OCI-LY7 (cell line): Measurements from ENCODE around the gene KCNAB2. TPM values are rescaled to one million over a fixed set of nuclear protein-coding genes. Genes with fewer than 3 reads are reported as not detected.

Source experiments
- BruUV-seq: library from RNA; stranded (reverse); fragments of 400-500 nt; replicated peaks from 2 replicates; lab custom pipeline; 2021; lab: Mats Ljungman, UMichigan
- CTCF ChIA-PET: fragments of 300-600 bp; sonication (Branson Sonifier 250); formaldehyde crosslinking; loops from one replicate; lab custom pipeline; 2022; ENCODE audit warnings: antibody characterized with exemption; ENCODE audit not compliant: unreplicated experiment; lab: Charles Lee
- POLR2A ChIA-PET: fragments of 300-600 bp; sonication (Branson Sonifier 250); formaldehyde crosslinking; loops from one replicate; lab custom pipeline; 2022; ENCODE audit warnings: antibody characterized with exemption; lab: Charles Lee
- DNase-seq: peaks from one replicate; pipeline ENCODE4 v3.0.0-alpha.2; 2015; ENCODE audit warnings: low spot score
- H2AFZ ChIP-seq: fragments of 200-600 bp; sonication (generic), shearing (Covaris generic); 2 replicates; pipeline ENCODE4 v1.6.1; 2014; ENCODE audit warnings: mild to moderate bottlenecking, antibody characterized with exemption, low read length, moderate library complexity
- H3K27ac ChIP-seq: fragments of 200-600 bp; sonication (generic); 2 replicates; pipeline ENCODE4 v1.5.1; 2014; ENCODE audit warnings: mixed run types, low read depth, mild to moderate bottlenecking, moderate library complexity, low read length, inconsistent platforms; ENCODE audit not compliant: poor library complexity, severe bottlenecking
- H3K36me3 ChIP-seq: fragments of 200-600 bp; sonication (generic); 2 replicates; pipeline ENCODE4 v1.6.1; 2014; ENCODE audit warnings: mild to moderate bottlenecking, antibody characterized with exemption, low read length, moderate library complexity, mixed read lengths; ENCODE audit not compliant: insufficient read depth
- H3K4me1 ChIP-seq: fragments of 200-600 bp; sonication (generic); 2 replicates; pipeline ENCODE4 v1.5.1; 2014; ENCODE audit warnings: mild to moderate bottlenecking, low read length; ENCODE audit not compliant: insufficient read depth, poor library complexity, severe bottlenecking
- H3K4me2 ChIP-seq: fragments of 200-600 bp; sonication (generic); 2 replicates; pipeline ENCODE4 v1.6.1; 2014; ENCODE audit warnings: mild to moderate bottlenecking, low read length
- H3K4me3 ChIP-seq: fragments of 200-600 bp; sonication (generic); 2 replicates; pipeline ENCODE4 v1.5.1; 2014; ENCODE audit warnings: mild to moderate bottlenecking, low read depth, low read length; ENCODE audit not compliant: poor library complexity, severe bottlenecking
- H3K79me2 ChIP-seq: fragments of 200-600 bp; sonication (generic); 2 replicates; pipeline ENCODE4 v1.6.1; 2016; ENCODE audit warnings: low read depth, mild to moderate bottlenecking, low read length, moderate library complexity, mixed read lengths; ENCODE audit not compliant: insufficient read depth
- H3K9me2 ChIP-seq: fragments of 200-600 bp; sonication (generic); 2 replicates; pipeline ENCODE4 v1.6.1; 2016; ENCODE audit warnings: mild to moderate bottlenecking, low read length, mixed read lengths; ENCODE audit not compliant: insufficient read depth
- H3K9me3 ChIP-seq: fragments of 200-600 bp; sonication (generic); 2 replicates; pipeline ENCODE4 v1.6.1; 2014; ENCODE audit warnings: mild to moderate bottlenecking, mixed run types, low read length, mixed read lengths
- H4K20me1 ChIP-seq: fragments of 200-600 bp; sonication (generic); 2 replicates; pipeline ENCODE4 v1.6.1; 2014; ENCODE audit warnings: mild to moderate bottlenecking, antibody characterized with exemption, low read length, moderate library complexity, mixed read lengths; ENCODE audit not compliant: insufficient read depth
- EZH2phosphoT487 ChIP-seq: fragments of 200-600 bp; sonication (generic); IDR thresholded peaks from 2 replicates; pipeline ENCODE4 v1.6.1; 2018; ENCODE audit warnings: low read depth, borderline replicate concordance, mild to moderate bottlenecking, mixed run types, antibody characterized with exemption, low read length, moderate library complexity, mixed read lengths
- intact Hi-C: fragments of 100-400 bp; cut with micrococcal nuclease; formaldehyde crosslinking; loops from one replicate; pipeline ENCODE4 v1.10.0; 2022; ENCODE audit not compliant: unreplicated experiment
- total RNA-seq, 2 experiments: library from RNA; depleted of rRNA in 1 of 2; stranded (reverse); fragments of >200 nt in 1 of 2; shearing (Covaris generic) in 1 of 2; gene quantifications; 2 replicates each; pipeline ENCODE4 v1.2.3, GENCODE V29; 2014 to 2022
- TF ChIP-seq, protein P1 (sequence below): fragments of 200-600 bp; sonication (generic); conservative IDR thresholded peaks from 2 replicates; pipeline ENCODE4 v1.5.1; 2014; ENCODE audit warnings: mild to moderate bottlenecking, antibody characterized with exemption, low read length, moderate library complexity, mixed read lengths

Gene KCNAB2
- total RNA-seq, 2 experiments from 2014 or later, result 46.7 to 133 TPM

DNA sequence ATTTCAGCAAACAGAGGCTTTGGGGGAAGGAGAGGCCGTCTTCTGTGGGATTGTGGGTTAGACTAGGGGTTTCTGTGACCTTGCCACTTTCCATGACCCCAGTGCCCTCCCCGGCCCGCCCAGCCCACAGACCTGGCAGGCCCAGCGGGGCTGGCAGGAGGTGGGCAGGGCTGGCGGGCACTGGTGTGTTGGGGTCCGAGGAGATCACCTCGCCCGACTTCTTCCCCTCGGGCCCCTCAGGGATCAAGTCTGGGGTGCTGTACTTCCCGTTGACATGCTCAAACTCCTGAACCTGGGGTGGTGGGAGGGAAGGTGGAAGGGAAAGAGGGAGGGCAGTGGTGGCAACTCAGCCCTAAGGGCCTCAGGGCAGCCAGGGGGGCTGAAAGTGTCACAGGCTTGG, 78.1 kb downstream of the KCNAB2 start:
- Histone ChIP-seq H3K36me3 (no peaks in the 10 kb centered on the region), H3K4me1 (no peaks in the 10 kb centered on the region), H4K20me1 (no peaks in the 10 kb centered on the region), H3K4me3 (no peak overlapping the region), H3K27ac (no peak overlapping the region), H3K9me2 (no peaks in the 10 kb centered on the region), H3K4me2 (no peak overlapping the region), H2AFZ (no peak overlapping the region), H3K9me3 (no peaks in the 10 kb centered on the region), H3K79me2 (no peaks in the 10 kb centered on the region)
- POLR2A ChIA-PET, result no interaction called here
- no peak for TF ChIP-seq EZH2phosphoT487
- TF ChIP-seq, protein P1, sequence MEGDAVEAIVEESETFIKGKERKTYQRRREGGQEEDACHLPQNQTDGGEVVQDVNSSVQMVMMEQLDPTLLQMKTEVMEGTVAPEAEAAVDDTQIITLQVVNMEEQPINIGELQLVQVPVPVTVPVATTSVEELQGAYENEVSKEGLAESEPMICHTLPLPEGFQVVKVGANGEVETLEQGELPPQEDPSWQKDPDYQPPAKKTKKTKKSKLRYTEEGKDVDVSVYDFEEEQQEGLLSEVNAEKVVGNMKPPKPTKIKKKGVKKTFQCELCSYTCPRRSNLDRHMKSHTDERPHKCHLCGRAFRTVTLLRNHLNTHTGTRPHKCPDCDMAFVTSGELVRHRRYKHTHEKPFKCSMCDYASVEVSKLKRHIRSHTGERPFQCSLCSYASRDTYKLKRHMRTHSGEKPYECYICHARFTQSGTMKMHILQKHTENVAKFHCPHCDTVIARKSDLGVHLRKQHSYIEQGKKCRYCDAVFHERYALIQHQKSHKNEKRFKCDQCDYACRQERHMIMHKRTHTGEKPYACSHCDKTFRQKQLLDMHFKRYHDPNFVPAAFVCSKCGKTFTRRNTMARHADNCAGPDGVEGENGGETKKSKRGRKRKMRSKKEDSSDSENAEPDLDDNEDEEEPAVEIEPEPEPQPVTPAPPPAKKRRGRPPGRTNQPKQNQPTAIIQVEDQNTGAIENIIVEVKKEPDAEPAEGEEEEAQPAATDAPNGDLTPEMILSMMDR, result no peak
- intact Hi-C loops, result no loop called here
- no TSS peak for BruUV-seq
- CTCF ChIA-PET, result no interaction called here
- no peak for DNase-seq

DNA sequence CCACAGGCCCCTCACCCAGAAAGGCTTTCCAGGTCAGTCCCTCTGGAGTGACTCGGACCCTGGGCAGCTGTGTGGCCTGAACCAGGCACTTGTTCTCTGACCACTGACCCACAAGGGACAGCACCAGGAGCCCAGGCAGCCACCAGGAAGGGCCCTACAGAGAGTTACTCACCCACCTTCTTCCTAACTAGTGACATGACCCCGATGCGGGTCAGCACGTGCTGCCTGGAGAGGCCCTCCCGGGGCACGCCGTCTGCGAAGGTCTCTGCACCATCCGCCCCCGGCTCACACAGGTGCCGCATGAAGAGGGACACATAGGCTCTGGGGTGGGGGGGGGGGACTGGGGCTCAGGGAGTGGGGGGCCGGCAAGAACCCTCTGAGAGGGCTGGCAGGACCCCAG, 78.7 kb downstream of the KCNAB2 start:
- no peaks in the 10 kb centered on the region for H3K9me2 ChIP-seq
- H3K79me2 ChIP-seq, result no peaks in the 10 kb centered on the region
- POLR2A ChIA-PET, result no interaction called here
- intact Hi-C loops, result no loop called here
- no peaks in the 10 kb centered on the region for H3K9me3 ChIP-seq
- no peak for DNase-seq
- no peak for TF ChIP-seq EZH2phosphoT487
- TF ChIP-seq, protein P1, result no peak
- H3K4me2 ChIP-seq, result no peak overlapping the region
- H3K4me3 ChIP-seq, result no peak overlapping the region
- BruUV-seq, result no TSS peak
- no peak overlapping the region for H3K27ac ChIP-seq
- H3K4me1 ChIP-seq, result no peaks in the 10 kb centered on the region
- CTCF ChIA-PET, result no interaction called here
- no peak overlapping the region for H2AFZ ChIP-seq
- no peaks in the 10 kb centered on the region for H4K20me1 ChIP-seq
- no peaks in the 10 kb centered on the region for H3K36me3 ChIP-seq

DNA sequence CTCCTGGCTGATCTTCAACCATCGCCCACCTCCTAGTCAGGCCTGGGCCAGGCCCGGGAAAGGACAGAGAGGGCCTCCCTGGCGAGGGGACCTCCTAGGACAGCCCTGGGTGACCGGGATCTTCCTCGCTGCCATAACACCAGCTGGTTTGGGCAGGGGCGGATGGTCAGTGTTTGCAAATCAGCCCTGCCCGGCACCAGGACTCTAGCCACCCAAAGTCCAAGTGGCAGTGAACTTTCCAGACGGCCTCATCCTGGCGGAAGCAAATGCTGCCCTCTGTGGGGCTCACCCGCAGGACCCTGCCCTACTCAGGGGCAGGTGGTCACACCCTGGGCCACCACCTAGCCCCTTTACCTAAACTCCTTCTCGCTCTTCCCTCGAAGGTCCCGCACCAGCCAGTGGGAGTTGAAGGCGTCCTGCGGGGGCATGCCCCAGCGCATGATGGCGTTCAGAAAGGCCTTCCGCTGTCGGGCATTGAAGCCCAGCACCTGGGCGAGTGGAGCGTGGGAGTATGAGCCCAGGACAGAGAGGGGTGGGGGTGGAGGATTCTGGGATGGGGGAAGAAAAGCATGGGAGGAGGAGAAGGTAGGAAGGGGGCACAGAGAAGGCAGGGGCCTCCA, 79.2 kb downstream of the KCNAB2 start:
- DNase-seq, result no peak
- H3K4me3 ChIP-seq, result no peak overlapping the region
- intact Hi-C loops, result no loop called here
- CTCF ChIA-PET, result no interaction called here
- no peaks in the 10 kb centered on the region for H3K36me3 ChIP-seq
- H3K79me2 ChIP-seq, result no peaks in the 10 kb centered on the region
- TF ChIP-seq, protein P1, result no peak
- TF ChIP-seq EZH2phosphoT487, result no peak
- H3K9me3 ChIP-seq, result no peaks in the 10 kb centered on the region
- no peak overlapping the region for H2AFZ ChIP-seq
- BruUV-seq, result no TSS peak
- no peak overlapping the region for H3K4me2 ChIP-seq
- no peaks in the 10 kb centered on the region for H4K20me1 ChIP-seq
- H3K4me1 ChIP-seq, result no peaks in the 10 kb centered on the region
- POLR2A ChIA-PET, result no interaction called here
- no peaks in the 10 kb centered on the region for H3K9me2 ChIP-seq
- H3K27ac ChIP-seq, result no peak overlapping the region
